ENCODE measurements around the gene ATP8B3.

DNA sequence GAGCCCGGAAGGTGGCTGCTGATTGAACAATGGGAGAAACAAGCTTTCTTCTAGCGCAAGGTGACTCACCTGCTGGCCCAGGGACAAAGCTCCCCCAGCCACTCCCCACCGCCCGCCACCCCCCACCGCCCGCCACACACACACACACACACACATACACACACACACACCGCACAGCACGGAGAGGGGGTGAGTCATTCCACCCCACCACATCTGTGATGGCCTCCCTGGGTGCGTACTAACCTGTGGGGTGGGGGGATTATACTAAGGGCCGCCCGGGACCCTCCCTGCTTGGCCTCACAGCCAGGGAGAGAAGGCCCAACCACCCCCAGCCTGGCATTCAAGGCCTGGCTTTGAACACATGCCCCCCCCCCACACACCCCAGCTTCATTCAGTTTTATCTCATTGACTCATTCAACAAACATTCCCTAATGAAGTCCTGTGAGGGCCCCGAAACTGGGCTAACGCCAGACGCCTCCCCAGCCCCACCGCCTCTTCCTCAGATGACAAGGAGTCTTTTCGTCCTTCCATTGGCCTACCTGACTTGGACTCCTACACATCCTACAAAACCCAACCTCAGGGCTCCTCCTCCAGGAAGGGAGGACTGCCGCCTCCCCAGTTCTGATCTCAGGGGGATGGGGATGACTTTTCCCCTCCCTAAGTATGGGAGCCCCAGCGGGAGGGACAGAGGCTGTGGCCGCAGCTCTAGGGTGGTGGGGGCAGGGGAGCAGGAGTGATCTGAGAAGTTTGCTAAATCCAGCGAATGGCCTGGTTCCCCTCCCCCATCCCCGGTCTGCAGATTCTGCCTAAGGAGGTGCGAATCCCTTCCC, 64.6 kb downstream of the ATP8B3 start:
- TF ChIP-seq, protein P1, sequence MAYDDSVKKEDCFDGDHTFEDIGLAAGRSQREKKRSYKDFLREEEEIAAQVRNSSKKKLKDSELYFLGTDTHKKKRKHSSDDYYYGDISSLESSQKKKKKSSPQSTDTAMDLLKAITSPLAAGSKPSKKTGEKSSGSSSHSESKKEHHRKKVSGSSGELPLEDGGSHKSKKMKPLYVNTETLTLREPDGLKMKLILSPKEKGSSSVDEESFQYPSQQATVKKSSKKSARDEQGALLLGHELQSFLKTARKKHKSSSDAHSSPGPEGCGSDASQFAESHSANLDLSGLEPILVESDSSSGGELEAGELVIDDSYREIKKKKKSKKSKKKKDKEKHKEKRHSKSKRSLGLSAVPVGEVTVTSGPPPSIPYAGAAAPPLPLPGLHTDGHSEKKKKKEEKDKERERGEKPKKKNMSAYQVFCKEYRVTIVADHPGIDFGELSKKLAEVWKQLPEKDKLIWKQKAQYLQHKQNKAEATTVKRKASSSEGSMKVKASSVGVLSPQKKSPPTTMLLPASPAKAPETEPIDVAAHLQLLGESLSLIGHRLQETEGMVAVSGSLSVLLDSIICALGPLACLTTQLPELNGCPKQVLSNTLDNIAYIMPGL (CRISPR knock-in tag; IDR thresholded peaks at IDR 0.05; ENCODE audit: borderline replicate concordance): no peak
- TF ChIP-seq POLR2A (IDR thresholded peaks at IDR 0.05; ENCODE audit: low read length): no peak
- TF ChIP-seq EP300 (IDR thresholded peaks at IDR 0.05): no peak
- TF ChIP-seq, protein P2, sequence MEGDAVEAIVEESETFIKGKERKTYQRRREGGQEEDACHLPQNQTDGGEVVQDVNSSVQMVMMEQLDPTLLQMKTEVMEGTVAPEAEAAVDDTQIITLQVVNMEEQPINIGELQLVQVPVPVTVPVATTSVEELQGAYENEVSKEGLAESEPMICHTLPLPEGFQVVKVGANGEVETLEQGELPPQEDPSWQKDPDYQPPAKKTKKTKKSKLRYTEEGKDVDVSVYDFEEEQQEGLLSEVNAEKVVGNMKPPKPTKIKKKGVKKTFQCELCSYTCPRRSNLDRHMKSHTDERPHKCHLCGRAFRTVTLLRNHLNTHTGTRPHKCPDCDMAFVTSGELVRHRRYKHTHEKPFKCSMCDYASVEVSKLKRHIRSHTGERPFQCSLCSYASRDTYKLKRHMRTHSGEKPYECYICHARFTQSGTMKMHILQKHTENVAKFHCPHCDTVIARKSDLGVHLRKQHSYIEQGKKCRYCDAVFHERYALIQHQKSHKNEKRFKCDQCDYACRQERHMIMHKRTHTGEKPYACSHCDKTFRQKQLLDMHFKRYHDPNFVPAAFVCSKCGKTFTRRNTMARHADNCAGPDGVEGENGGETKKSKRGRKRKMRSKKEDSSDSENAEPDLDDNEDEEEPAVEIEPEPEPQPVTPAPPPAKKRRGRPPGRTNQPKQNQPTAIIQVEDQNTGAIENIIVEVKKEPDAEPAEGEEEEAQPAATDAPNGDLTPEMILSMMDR (IDR thresholded peaks at IDR 0.05): no peak
- no peak for TF ChIP-seq SMC3 (IDR thresholded peaks at IDR 0.05)
- no peak for TF ChIP-seq CHD4 (IDR thresholded peaks at IDR 0.05; ENCODE audit: borderline replicate concordance)
- TF ChIP-seq, protein P3, sequence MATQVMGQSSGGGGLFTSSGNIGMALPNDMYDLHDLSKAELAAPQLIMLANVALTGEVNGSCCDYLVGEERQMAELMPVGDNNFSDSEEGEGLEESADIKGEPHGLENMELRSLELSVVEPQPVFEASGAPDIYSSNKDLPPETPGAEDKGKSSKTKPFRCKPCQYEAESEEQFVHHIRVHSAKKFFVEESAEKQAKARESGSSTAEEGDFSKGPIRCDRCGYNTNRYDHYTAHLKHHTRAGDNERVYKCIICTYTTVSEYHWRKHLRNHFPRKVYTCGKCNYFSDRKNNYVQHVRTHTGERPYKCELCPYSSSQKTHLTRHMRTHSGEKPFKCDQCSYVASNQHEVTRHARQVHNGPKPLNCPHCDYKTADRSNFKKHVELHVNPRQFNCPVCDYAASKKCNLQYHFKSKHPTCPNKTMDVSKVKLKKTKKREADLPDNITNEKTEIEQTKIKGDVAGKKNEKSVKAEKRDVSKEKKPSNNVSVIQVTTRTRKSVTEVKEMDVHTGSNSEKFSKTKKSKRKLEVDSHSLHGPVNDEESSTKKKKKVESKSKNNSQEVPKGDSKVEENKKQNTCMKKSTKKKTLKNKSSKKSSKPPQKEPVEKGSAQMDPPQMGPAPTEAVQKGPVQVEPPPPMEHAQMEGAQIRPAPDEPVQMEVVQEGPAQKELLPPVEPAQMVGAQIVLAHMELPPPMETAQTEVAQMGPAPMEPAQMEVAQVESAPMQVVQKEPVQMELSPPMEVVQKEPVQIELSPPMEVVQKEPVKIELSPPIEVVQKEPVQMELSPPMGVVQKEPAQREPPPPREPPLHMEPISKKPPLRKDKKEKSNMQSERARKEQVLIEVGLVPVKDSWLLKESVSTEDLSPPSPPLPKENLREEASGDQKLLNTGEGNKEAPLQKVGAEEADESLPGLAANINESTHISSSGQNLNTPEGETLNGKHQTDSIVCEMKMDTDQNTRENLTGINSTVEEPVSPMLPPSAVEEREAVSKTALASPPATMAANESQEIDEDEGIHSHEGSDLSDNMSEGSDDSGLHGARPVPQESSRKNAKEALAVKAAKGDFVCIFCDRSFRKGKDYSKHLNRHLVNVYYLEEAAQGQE (IDR thresholded peaks at IDR 0.05): no peak
- TF ChIP-seq, protein P4, sequence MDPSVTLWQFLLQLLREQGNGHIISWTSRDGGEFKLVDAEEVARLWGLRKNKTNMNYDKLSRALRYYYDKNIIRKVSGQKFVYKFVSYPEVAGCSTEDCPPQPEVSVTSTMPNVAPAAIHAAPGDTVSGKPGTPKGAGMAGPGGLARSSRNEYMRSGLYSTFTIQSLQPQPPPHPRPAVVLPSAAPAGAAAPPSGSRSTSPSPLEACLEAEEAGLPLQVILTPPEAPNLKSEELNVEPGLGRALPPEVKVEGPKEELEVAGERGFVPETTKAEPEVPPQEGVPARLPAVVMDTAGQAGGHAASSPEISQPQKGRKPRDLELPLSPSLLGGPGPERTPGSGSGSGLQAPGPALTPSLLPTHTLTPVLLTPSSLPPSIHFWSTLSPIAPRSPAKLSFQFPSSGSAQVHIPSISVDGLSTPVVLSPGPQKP (IDR thresholded peaks at IDR 0.05; ENCODE audit: low read depth, low read length): no peak
- no peak for TF ChIP-seq KDM5A (IDR thresholded peaks at IDR 0.05)
- no peak for TF ChIP-seq RAD21 (conservative IDR thresholded peaks at IDR 0.05 in 1 of 2, IDR thresholded peaks at IDR 0.05 in 1 of 2)
- no peak for TF ChIP-seq EHMT2 (IDR thresholded peaks at IDR 0.05; ENCODE audit: low read depth)
- TF ChIP-seq, protein P5, sequence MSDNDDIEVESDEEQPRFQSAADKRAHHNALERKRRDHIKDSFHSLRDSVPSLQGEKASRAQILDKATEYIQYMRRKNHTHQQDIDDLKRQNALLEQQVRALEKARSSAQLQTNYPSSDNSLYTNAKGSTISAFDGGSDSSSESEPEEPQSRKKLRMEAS (IDR thresholded peaks at IDR 0.05): no peak
- TF ChIP-seq NR3C1 (IDR thresholded peaks at IDR 0.05): no peak
- TF ChIP-seq GATA3 (IDR thresholded peaks at IDR 0.05; ENCODE audit: borderline replicate concordance): no peak; the same call in 1 of the 2 replicates
